HG03060 (cell line): ENCODE results near the gene AGTRAP.

Experiments used
- ATAC-seq: cut with Tn5 transposase; IDR thresholded peaks from one replicate; pipeline ENCODE4 v1.9.1; 2021; ENCODE audit warnings: low read depth, moderate number of reproducible peaks; ENCODE audit not compliant: unreplicated experiment

Gene AGTRAP, protein sequence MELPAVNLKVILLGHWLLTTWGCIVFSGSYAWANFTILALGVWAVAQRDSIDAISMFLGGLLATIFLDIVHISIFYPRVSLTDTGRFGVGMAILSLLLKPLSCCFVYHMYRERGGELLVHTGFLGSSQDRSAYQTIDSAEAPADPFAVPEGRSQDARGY

GRCh38 chr1:11735854-11736745, at the start of gene AGTRAP:
Gene AGTRAP, plus strand, starts transcription at chr1:11736136. Its CDS starts 73 bp downstream, at chr1:11736209.
- no peak for ATAC-seq

DNA sequence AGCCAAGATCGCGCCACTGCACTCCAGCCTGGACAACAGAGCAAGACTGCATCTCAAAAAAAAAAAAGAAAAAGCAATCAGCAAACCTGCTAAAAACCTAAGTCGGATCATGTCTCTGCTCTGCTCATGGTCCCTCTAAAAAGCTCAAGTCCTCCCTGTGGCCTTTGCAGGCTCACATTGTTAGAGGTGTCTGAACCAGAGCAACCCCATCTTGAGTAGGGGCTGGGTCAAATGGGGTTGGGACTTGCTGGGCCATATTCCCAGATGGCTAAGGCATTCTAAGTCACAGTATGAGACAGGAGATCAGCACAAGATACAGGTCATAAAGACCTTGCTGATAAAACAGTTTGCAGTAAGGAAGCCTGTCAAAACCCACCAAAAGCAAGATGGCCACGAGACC, 47.4 kb upstream of the AGTRAP start:
- no peak for ATAC-seq

- ATAC-seq = no peak
Observed at GRCh38 chr1:11690397-11691301, 45.3 kb upstream of the AGTRAP start.

DNA sequence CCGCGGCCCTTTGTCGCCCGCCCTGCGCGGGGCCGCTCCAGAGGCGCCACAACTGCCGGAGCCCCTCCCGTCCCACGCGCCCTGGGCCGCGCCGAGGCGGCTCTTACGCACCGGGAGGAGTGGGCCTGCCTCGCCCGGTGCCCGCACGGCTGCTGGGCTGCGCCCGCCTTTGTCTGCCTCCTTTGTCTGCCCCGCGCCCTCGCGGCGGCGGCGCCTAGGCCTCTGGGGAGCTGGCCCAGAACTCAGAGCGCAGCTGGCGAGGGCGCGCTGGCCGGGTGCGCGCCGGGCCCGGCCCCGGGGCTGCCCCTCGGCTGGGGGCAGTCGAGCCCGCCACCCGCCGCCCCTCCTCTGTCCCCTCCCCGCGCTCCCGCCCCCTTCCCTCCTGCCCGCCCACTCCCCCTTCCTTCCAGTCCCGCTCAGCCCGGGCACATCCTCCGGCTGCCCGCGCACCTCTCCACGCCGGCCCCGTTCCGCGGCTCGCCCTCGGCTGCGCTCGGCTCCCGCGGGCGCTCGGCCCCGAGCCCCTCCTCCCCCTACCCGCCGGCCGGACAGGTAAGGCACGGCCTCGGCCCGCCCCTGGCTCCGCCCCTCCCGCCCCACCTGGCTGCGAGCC, 44.5 kb upstream of the AGTRAP start, which contains the start of gene DRAXIN:
Gene DRAXIN (plus strand): TSS at position 409 of the 613 bp plus-strand sequence. CDS start 14,549 bp downstream, outside the sequence.
- ATAC-seq = no peak

GRCh38 chr1:11691928-11692711, 43.8 kb upstream of the AGTRAP start:
- no peak for ATAC-seq

- no peak for ATAC-seq
Observed at GRCh38 chr1:11693024-11693590, 42.8 kb upstream of the AGTRAP start.

DNA sequence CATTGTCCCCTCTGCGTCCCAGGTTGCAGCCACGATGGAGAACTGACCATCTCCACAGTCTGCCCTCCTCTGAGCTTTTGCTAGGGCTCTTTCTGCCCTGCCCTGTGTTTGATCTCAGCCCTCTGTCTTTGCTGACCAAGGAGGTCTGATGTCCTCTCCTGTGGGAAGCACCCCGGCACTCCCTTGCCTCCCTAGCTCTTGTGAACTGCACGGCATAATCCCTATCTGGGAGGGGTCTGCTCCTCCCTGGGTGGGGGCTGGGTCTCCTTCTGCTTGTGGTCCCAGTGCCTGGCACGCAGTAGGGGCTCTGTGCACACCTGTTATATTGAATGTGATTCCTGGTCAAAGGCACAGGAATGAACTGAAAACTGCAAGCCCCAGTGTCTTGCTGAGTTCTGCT, 42.0 kb upstream of the AGTRAP start:
- no peak for ATAC-seq

GRCh38 chr1:11695861-11696260, 40.1 kb upstream of the AGTRAP start:
- no peak for ATAC-seq

DNA sequence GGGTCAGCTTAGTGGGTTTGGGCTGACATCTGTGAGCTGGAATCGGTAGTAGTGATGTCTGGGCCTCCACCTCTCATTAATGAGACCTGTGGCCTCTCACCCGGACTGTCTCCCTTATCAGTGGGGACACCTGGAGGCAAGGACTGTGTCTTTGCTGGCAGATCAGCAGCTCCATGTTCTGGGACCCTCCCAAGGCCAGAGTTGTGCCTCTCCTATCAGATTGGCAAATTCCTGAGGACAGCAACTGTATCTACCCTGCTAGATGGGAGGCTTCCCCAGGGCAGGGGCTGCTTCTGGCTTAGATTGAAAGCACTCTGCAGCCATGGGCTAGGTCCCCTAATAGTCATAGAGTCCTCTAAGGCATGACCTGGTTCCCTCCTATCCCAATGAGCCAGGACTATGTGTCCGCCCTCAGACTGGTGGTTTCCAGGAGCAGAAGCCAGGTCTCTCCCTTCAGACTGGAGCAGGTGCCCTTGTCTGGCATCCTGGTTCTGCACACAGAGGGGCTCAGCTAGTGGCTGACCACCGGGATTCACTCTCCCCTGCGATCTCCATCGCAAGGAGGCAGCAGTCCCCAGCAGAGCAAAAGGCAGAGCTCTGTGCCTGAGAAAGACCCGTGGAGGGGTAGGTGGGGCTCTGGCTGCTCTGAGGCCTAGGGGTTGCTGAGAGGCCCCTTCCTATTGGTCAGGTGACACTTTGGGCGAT, 38.6 kb upstream of the AGTRAP start:
- ATAC-seq = no peak

DNA sequence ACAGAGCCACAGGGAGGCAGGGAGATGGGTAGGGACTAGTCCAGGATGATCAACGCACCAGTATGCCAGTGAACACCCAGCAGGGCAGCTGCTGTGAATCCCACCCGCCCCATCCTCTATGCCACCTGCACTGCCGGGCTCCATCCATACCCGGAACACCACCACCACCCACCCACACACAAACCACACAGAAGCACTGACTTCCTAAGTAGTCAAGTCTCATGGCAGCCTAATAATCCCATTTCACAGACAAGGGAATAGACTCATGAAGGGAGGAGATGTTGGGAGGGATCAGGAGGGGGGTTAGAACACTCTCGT, 38.1 kb upstream of the AGTRAP start:
- ATAC-seq = no peak

DNA sequence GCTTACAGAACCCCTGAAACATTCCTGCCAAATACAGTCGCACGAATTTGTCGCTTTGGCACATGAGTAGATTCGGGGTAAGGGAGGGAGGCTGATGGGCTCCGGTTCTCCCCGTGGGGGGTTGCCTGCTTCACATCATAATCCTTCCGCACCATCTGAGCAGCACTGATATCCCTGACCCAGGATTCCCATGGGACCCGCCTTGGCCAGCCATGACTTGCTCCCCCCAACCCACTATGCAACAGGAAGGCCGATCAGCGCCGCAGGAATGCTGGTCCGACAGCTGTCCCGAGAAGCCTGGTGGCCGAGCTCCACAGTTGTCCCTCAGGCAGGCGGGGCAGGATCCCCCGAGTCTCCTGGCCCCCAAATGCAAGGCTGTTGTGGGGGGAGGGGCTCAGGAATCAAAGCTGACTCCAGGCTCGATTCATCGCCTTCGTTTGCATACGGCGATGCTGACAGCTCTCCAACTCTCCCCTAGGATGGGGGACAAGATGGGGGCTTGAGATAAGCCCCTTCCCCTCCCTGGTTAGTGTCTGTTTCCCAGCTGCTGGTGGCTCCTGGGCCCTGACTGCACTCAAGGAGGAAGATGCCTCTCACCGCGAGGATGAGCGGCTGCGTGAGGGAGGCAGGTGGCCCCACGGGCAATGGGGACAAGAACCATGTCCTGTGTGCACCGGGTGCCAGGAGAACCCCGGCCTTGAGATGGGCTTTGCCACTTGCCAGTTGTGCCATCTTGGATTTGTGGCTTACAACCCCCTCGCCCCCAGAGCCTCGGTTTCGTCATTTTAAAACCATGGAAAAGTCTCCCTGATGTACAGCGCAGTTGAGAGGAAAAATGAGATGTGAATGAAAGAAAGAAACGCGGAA, 35.1 kb upstream of the AGTRAP start:
- ATAC-seq = no peak

DNA sequence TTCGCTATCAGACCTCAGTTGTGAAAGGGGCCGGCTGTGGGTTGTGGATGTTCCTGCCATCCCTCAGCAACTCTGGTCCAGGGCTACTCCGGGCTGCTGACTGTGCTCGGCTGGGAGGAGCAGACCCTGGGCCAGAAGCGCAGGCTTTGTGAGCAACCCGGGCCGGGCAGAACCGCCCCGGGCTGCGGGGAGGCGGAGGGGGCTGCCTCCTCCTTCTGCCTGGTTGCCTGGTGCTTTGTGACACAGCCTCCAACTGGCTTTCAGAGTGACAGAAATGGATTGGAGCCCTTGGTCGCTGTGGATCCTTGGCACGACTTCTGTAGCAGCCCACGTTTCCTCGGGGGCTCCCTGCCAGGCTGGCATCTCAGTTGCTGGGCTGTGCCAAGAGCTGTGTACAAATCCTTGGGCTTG, 34.4 kb upstream of the AGTRAP start:
- ATAC-seq = no peak

- no peak for ATAC-seq
Observed at GRCh38 chr1:11701981-11702803, 33.7 kb upstream of the AGTRAP start.

GRCh38 chr1:11703357-11704193, 32.4 kb upstream of the AGTRAP start:
- no peak for ATAC-seq

GRCh38 chr1:11704194-11704529, 31.8 kb upstream of the AGTRAP start:
- no peak for ATAC-seq

DNA sequence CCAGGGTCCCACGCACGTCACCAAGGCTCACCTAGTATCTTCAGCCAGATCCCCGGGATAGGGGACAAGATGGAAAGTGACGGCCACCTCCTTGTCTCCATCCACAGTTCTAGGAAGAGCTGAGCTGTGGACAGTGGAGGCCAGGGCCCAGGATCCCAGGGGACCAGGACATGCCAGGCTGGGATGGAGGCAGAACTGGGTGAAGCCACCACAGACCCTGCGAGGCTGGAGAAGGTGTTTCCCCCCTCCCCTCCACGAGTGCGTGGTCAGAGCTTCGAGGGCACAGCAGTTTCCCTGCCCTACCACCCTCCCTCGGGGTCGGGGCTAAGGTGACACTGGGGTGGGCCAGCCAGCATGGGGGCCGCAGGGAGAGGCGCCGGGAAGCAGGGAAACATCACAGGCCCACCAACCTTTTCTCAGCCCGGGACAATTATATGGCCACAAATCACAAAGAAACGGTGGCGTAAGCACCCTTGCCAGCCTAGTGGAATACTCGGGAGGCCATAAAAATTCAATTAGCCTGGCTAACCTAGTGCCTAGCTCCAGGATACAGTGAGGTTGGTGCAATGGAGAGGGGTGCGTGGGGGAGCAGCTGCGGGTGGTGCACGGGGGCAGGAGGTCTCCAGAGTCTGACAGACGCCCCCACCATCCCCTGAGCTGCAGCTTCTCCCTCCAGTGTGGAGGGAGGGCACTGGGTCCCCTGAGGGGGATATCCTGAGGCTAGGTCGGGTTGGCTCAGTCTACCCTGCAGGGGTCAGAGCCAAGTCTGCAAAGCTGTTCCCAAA, 31.1 kb upstream of the AGTRAP start:
- ATAC-seq = no peak
